A549 (cell line): ENCODE measurements around the gene C1orf21. TPM values are rescaled to one million over a fixed set of nuclear protein-coding genes. Genes with fewer than 3 reads are reported as not detected.

ENCODE experiments used
- ATAC-seq, 2 experiments: fragments of 200-7000 bp in 1 of 2; fragments of >200 bp in 1 of 2; cut with Nextera tagmentation in 1 of 2; cut with Tn5 transposase in 1 of 2; 3 replicates each; pipeline versions ENCODE4 v1.8.0 to v1.9.1; 2018 to 2020; ENCODE audit warnings: mild to moderate bottlenecking in 1 of 2, moderate library complexity in 1 of 2
- CTCF ChIA-PET: fragments of 300-600 bp; sonication (Branson Sonifier 250); formaldehyde crosslinking; extraction: SDS; loops from one replicate; lab custom pipeline; 2021; ENCODE audit warnings: antibody characterized with exemption, inconsistent platforms; lab: Yijun Ruan, JAX
- POLR2A ChIA-PET: fragments of 350-600 bp; formaldehyde crosslinking; extraction: SDS; loops from one replicate; lab custom pipeline; 2021; ENCODE audit warnings: antibody characterized with exemption, inconsistent platforms; lab: Yijun Ruan, JAX
- DNase-seq, 2 experiments: peaks; one replicate each; pipeline versions ENCODE4 v3.0.0 to v3.0.0-alpha.2; 2011 to 2016; ENCODE audit warnings: low read depth in 1 of 2, low spot score in 1 of 2
- FAIRE-seq: peaks from 2 replicates; lab custom pipeline; 2011; peaks lifted over from hg19 to GRCh38; lab: Jason Lieb, UNC
- H3K27ac ChIP-seq, 2 experiments: fragments of >200 bp; sonication (Bioruptor Twin); formaldehyde crosslinking; 3 replicates each; pipeline ENCODE4 v1.5.1; 2016 to 2017
- H3K4me1 ChIP-seq: fragments of >200 bp; sonication (Bioruptor Twin); formaldehyde crosslinking; 3 replicates; pipeline ENCODE4 v1.6.1; 2016
- H3K4me2 ChIP-seq: fragments of >200 bp; sonication (Bioruptor Twin); formaldehyde crosslinking; 3 replicates; pipeline ENCODE4 v1.6.1; 2016
- H3K4me3 ChIP-seq: fragments of >200 bp; sonication (Bioruptor Twin); formaldehyde crosslinking; 3 replicates; pipeline ENCODE4 v1.5.1; 2016
- H3K9me3 ChIP-seq: fragments of >200 bp; sonication (Bioruptor Twin); formaldehyde crosslinking; 3 replicates; pipeline ENCODE4 v1.6.1; 2016
- CBX2 ChIP-seq: fragments of 200-600 bp; sonication (generic); IDR thresholded peaks from 2 replicates; pipeline ENCODE4 v1.6.1; 2016; ENCODE audit warnings: low read depth, mild to moderate bottlenecking, borderline replicate concordance
- CBX8 ChIP-seq: fragments of 200-600 bp; sonication (generic); IDR thresholded peaks from 2 replicates; pipeline ENCODE4 v1.6.1; 2016
- CEBPB ChIP-seq, 2 experiments: fragments of >200 bp in 1 of 2; sonication (Bioruptor Twin) in 1 of 2; formaldehyde crosslinking in 1 of 2; IDR thresholded peaks; 2 replicates each; pipeline ENCODE4 v1.6.1; 2012 to 2016
- E2F6 ChIP-seq: IDR thresholded peaks from 2 replicates; pipeline ENCODE4 v1.6.1; 2012; ENCODE audit warnings: low read depth, borderline replicate concordance
- EHF ChIP-seq: fragments of 250-450 bp; sonication (Bioruptor Pico); IDR thresholded peaks from 2 replicates; pipeline ENCODE4 v1.5.0; 2020; ENCODE audit warnings: mild to moderate bottlenecking
- EHMT2 ChIP-seq: fragments of 200-600 bp; sonication (generic); IDR thresholded peaks from 2 replicates; pipeline ENCODE4 v1.6.1; 2016; ENCODE audit warnings: antibody characterized with exemption, low read depth, mild to moderate bottlenecking, moderate library complexity
- ESRRA ChIP-seq: fragments of 150-350 bp; IDR thresholded peaks from 2 replicates; pipeline ENCODE4 v1.6.1; 2014; ENCODE audit warnings: mild to moderate bottlenecking, low read length, borderline replicate concordance
- FOSL2 ChIP-seq, 2 experiments: fragments of 450-650 bp in 1 of 2; fragments of >200 bp in 1 of 2; sonication (Bioruptor Twin) in 1 of 2; formaldehyde crosslinking; IDR thresholded peaks; 2 replicates each; pipeline versions ENCODE4 v1.5.0 to v1.6.1; 2016 to 2020; ENCODE audit warnings: mild to moderate bottlenecking in 1 of 2, moderate library complexity in 1 of 2
- HDAC2 ChIP-seq: fragments of 200-600 bp; sonication (generic); IDR thresholded peaks from 2 replicates; pipeline ENCODE4 v1.6.1; 2016
- HOXB5 ChIP-seq: fragments of 250-450 bp; sonication (Bioruptor Pico); IDR thresholded peaks from 2 replicates; pipeline ENCODE4 v1.5.0; 2020; ENCODE audit warnings: mild to moderate bottlenecking, moderate library complexity
- JUN ChIP-seq, 2 experiments: fragments of >200 bp; sonication (Bioruptor Twin); formaldehyde crosslinking; IDR thresholded peaks; 2 replicates in 1 of 2; 3 replicates in 1 of 2; pipeline ENCODE4 v1.6.1; 2016 to 2017
- JUNB ChIP-seq: fragments of >200 bp; sonication (Bioruptor Twin); formaldehyde crosslinking; IDR thresholded peaks from 2 replicates; pipeline ENCODE4 v1.6.1; 2016
- KDM1A ChIP-seq: fragments of 200-600 bp; sonication (generic); IDR thresholded peaks from 2 replicates; pipeline ENCODE4 v1.6.1; 2016; ENCODE audit warnings: low read depth, mild to moderate bottlenecking
- MAFK ChIP-seq: fragments of 450-650 bp; IDR thresholded peaks from 2 replicates; pipeline ENCODE4 v1.6.1; 2014; ENCODE audit not compliant: partially characterized antibody
- RARB ChIP-seq: fragments of 250-450 bp; sonication (Bioruptor Pico); IDR thresholded peaks from 2 replicates; pipeline ENCODE4 v1.8.0; 2021; ENCODE audit warnings: mild to moderate bottlenecking, moderate library complexity
- RCOR1 ChIP-seq: fragments of 150-350 bp; IDR thresholded peaks from 2 replicates; pipeline ENCODE4 v1.6.1; 2014; ENCODE audit warnings: antibody characterized with exemption, low read length, low read depth
- SMC3 ChIP-seq: fragments of >200 bp; sonication (Bioruptor Twin); formaldehyde crosslinking; IDR thresholded peaks from 3 replicates; pipeline ENCODE4 v1.6.1; 2018; ENCODE audit warnings: inconsistent platforms
- TFCP2L1 ChIP-seq: fragments of 250-450 bp; sonication (Bioruptor Pico); IDR thresholded peaks from 2 replicates; pipeline ENCODE4 v1.5.0; 2021; ENCODE audit warnings: mild to moderate bottlenecking
- WGBS: methylation state at CpG from one replicate; pipeline ENCODE4 v1.1.6; 2017; ENCODE audit errors: missing lambda C conversion rate; 5-methylcytosine and 5-hydroxymethylcytosine counted together
- polyA plus RNA-seq, 4 experiments: library from polyadenylated mRNA; depleted of rRNA in 3 of 4; stranded (reverse); fragments of >200 nt; fragmentation: RNase III in 1 of 4; extraction: RNeasy Plus Mini Kit Qiagen cat#74134 plus additional on column Dnase treatment in 1 of 4; gene quantifications; 2 replicates in 3 of 4; 3 replicates in 1 of 4; pipeline ENCODE4 v1.2.3, GENCODE V29; 2011 to 2017

The C1orf21 gene
- polyA plus RNA-seq, 2 of the 4 experiments (the other 2 are of a cell fraction): 11.4 to 11.6 TPM

GRCh38 chr1:184626076-184627006, 239.5 kb downstream of the C1orf21 start:
- DNase-seq (no peak), FAIRE-seq (no peak), ATAC-seq (no peak; a peak in 2 of 6 replicates)
- CTCF ChIA-PET: interaction anchor here (2.5 kb wide), 1 partner anchor 38 kb away, joined by 8 read pairs; no protein-coding TSS in a partner anchor
- peak overlapping the region; percentile 5 to 61; a peak in 3 of 6 replicates for H3K27ac ChIP-seq
- H3K9me3 ChIP-seq: no peaks in the 10 kb centered on the region
- 56% methylated on average over 13 of the region's 13 CpGs for whole genome bisulfite sequencing
- no peak overlapping the region for H3K4me3 ChIP-seq
- peak overlapping the region; percentile 19; the same call in 1 of the 3 replicates for H3K4me2 ChIP-seq
- H3K4me1 ChIP-seq: peaks cover 45% of the 10 kb centered on the region
- TF ChIP-seq CEBPB (IDR thresholded peaks at IDR 0.05): no peak
- TF ChIP-seq ESRRA: no peak
- no peak for TF ChIP-seq RARB (CRISPR knock-in tag)
- TF ChIP-seq EHMT2: no peak
- no peak for TF ChIP-seq E2F6
- no peak for TF ChIP-seq HDAC2
- no peak for TF ChIP-seq JUNB
- TF ChIP-seq EHF (CRISPR knock-in tag): no peak
- POLR2A ChIA-PET: no interaction called here

- ATAC-seq: no peak
- no peak for FAIRE-seq
Observed at GRCh38 chr1:184627007-184627341, 240.1 kb downstream of the C1orf21 start.

GRCh38 chr1:184629266-184629665, 242.4 kb downstream of the C1orf21 start:
- ChIA-PET POLR2A (no interaction called here), CTCF (no interaction called here)
- Histone ChIP-seq H3K9me3 (no peaks in the 10 kb centered on the region), H3K27ac (peak overlapping the region in 1 of 2 experiments; percentile 28; a peak in 2 of 6 replicates), H3K4me3 (no peak overlapping the region), H3K4me1 (peaks cover 39% of the 10 kb centered on the region), H3K4me2 (no peak overlapping the region)
- 86% methylated on average over 4 of the region's 4 CpGs for WGBS
- no peak for FAIRE-seq
- DNase-seq: no peak
- no peak for TF ChIP-seq CEBPB (IDR thresholded peaks at IDR 0.05)
- no peak for TF ChIP-seq HOXB5 (CRISPR knock-in tag)
- no peak for ATAC-seq

More at GRCh38 chr1:184627007-184627341, 240.1 kb downstream of the C1orf21 start:
- Histone ChIP-seq H3K4me2 (no peak overlapping the region), H3K9me3 (no peaks in the 10 kb centered on the region), H3K4me3 (no peak overlapping the region), H3K4me1 (peaks cover 43% of the 10 kb centered on the region), H3K27ac (peak overlapping the region in 1 of 2 experiments; percentile 61; a peak in 3 of 6 replicates)
- ChIA-PET CTCF (interaction anchor here (2.5 kb wide), 1 partner anchor 37 kb away, joined by 8 read pairs; no protein-coding TSS in a partner anchor), POLR2A (no interaction called here)
- 38% methylated on average over 3 of the region's 3 CpGs for WGBS
- TF ChIP-seq FOSL2 (IDR thresholded peaks at IDR 0.05) (no peak), FOSL2 (CRISPR knock-in tag; IDR thresholded peaks at IDR 0.05) (no peak), MAFK (no peak), HOXB5 (CRISPR knock-in tag) (no peak), CBX8 (no peak), EHMT2 (no peak), JUN (IDR thresholded peaks at IDR 0.05) (no peak), CBX2 (no peak), TFCP2L1 (CRISPR knock-in tag) (no peak), KDM1A (no peak), RCOR1 (no peak)
- no peak for DNase-seq

GRCh38 chr1:184630679-184631060, 243.8 kb downstream of the C1orf21 start:
- Histone ChIP-seq H3K9me3 (no peaks in the 10 kb centered on the region), H3K4me1 (peaks cover 33% of the 10 kb centered on the region), H3K27ac (no peak overlapping the region; a peak in 1 of 6 replicates), H3K4me3 (no peak overlapping the region), H3K4me2 (no peak overlapping the region)
- CTCF ChIA-PET: interaction anchor here (1.1 kb wide), 1 partner anchor 33 kb away, joined by 7 read pairs; no protein-coding TSS in a partner anchor
- FAIRE-seq (no peak), ATAC-seq (no peak)
- 57% methylated on average over 5 of the region's 5 CpGs for WGBS
- TF ChIP-seq HOXB5 (CRISPR knock-in tag): no peak
- no peak for TF ChIP-seq SMC3
- TF ChIP-seq, all 56 proteins: peak for 0
- no peak for DNase-seq
- POLR2A ChIA-PET: no interaction called here
